Measurements from ENCODE around the gene MMP17. TPM values are rescaled to one million over a fixed set of nuclear protein-coding genes. Genes with fewer than 3 reads are reported as not detected.

Gene MMP17
- polyA plus RNA-seq, 3 donors, result 2.8 to 78.3 (median 3.0) TPM

DNA sequence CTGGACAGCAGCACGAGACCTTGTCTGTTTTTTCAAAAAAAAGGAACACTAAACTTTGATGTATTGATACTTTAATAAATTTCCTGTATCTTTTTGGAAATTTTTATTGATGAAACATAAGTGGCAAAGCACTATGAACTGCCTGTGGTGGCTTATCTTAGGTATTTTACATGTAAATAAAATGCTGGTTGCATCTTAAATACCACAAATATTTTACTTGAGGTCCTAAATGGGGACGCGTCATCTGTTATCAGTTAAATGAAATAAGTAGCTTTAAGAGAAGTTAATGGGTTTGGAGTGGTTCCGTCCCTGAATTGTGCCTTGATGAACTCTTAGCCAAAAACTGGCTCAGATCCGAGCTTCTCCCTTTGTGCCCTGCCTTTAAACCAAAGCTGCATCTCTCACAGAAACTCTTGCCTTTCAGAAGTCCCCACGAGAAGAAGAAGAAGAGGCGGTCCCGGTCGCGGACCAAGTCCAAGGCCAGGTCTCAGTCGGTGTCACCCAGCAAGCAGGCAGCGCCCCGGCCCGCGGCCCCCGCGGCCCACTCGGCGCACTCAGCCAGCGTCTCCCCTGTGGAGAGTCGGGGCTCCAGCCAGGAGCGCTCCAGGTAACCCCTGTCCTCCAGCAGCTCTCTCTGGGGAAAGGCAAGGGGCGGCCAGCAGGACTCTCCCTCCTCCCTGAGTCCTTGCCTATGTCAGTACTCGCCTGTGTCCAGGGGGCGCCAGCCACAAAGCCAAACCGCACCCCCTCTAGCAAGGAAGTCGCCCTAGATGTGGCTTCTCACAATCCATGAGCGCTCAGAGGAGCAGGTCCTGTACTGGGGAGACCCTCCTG lies 31.2 kb upstream of the MMP17 start:
- Histone ChIP-seq H3K4me3 (replicated peaks in 1 of 3; ENCODE audit: low read depth in 2 of 3, low read length in 3 of 3) (no peak overlapping the region), H3K9ac (ENCODE audit: insufficient read depth, low read length, poor library complexity, severe bottlenecking) (no peak overlapping the region), H3K9me3 (replicated peaks in 1 of 2; ENCODE audit: control insufficient read depth in 1 of 2, insufficient read depth in 1 of 2, low read length in 2 of 2) (no peaks in the 10 kb centered on the region), H3K79me2 (ENCODE audit: insufficient read depth, low read length) (no peaks in the 10 kb centered on the region), H3K36me3 (replicated peaks in 1 of 2; ENCODE audit: control insufficient read depth in 1 of 2, insufficient read depth in 2 of 2, low read length in 2 of 2) (peaks cover 67 to 94% of the 10 kb centered on the region in 2 donors), H3K27ac (ENCODE audit: low read depth in 1 of 2, low read length in 2 of 2) (no peak overlapping the region), H4K20me1 (ENCODE audit: insufficient read depth, low read length) (no peaks in the 10 kb centered on the region), H3K27me3 (ENCODE audit: control insufficient read depth in 2 of 2, insufficient read depth in 2 of 2, low read length in 2 of 2) (no peaks in the 10 kb centered on the region), H2AFZ (ENCODE audit: insufficient read depth, low read depth, low read length, poor library complexity, severe bottlenecking) (no peak overlapping the region), H3K4me1 (ENCODE audit: control insufficient read depth in 1 of 2, insufficient read depth in 2 of 2, low read length in 2 of 2) (peaks cover 0 to 2% of the 10 kb centered on the region in 2 donors), H3K4me2 (replicated peaks; ENCODE audit: extremely low read depth, low read length, poor library complexity, severe bottlenecking) (no peak overlapping the region)
- H3K27me3 Mint-ChIP-seq (ENCODE audit: low read depth in 3 of 3), result peaks cover 0 to 2% (median under 1%) of the 10 kb centered on the region in 3 donors
- peak in 1 of 3 donors; percentile 23 for DNase-seq
- intact Hi-C loops (cut with micrococcal nuclease), result no loop called here
- 96% methylated on average over 19 of the region's 28 CpGs for WGBS (ENCODE audit: insufficient coverage)
- H3K36me3 Mint-ChIP-seq, result peaks cover 78 to 94% of the 10 kb centered on the region in 2 donors
- no peak overlapping the region for H3K4me3 Mint-ChIP-seq
- peaks cover 0 to 4% (median 0%) of the 10 kb centered on the region in 7 donors for H3K9me3 Mint-ChIP-seq
- peaks cover 10% of the 10 kb centered on the region for H3K4me1 Mint-ChIP-seq
- TF ChIP-seq, protein P1, sequence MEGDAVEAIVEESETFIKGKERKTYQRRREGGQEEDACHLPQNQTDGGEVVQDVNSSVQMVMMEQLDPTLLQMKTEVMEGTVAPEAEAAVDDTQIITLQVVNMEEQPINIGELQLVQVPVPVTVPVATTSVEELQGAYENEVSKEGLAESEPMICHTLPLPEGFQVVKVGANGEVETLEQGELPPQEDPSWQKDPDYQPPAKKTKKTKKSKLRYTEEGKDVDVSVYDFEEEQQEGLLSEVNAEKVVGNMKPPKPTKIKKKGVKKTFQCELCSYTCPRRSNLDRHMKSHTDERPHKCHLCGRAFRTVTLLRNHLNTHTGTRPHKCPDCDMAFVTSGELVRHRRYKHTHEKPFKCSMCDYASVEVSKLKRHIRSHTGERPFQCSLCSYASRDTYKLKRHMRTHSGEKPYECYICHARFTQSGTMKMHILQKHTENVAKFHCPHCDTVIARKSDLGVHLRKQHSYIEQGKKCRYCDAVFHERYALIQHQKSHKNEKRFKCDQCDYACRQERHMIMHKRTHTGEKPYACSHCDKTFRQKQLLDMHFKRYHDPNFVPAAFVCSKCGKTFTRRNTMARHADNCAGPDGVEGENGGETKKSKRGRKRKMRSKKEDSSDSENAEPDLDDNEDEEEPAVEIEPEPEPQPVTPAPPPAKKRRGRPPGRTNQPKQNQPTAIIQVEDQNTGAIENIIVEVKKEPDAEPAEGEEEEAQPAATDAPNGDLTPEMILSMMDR (IDR thresholded peaks at IDR 0.05), result no peak
- peak overlapping the region in 1 of 7 donors; percentile 50 for H3K27ac Mint-ChIP-seq

DNA sequence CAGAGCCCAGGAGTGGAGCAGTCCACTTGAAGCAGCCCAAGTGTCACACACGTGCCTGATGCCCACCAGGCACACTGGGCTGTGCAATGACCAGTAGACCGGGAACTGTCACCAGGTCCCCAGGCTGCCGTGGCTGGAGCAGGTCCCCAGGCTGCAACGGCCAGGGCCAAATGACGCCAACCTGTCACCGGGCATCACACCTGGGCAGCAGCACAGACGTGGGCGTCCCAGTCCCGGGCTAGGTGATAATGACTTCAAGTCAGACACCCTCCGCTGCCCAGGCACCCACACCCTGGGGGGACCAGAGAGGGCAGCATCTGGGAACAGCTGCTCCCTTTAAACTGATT lies 30.6 kb upstream of the MMP17 start:
- Histone ChIP-seq H3K4me2 (replicated peaks; ENCODE audit: extremely low read depth, low read length, poor library complexity, severe bottlenecking) (no peak overlapping the region), H3K4me1 (ENCODE audit: control insufficient read depth in 1 of 2, insufficient read depth in 2 of 2, low read length in 2 of 2) (peaks cover 0 to 2% of the 10 kb centered on the region in 2 donors), H3K79me2 (ENCODE audit: insufficient read depth, low read length) (no peaks in the 10 kb centered on the region), H3K36me3 (replicated peaks in 1 of 2; ENCODE audit: control insufficient read depth in 1 of 2, insufficient read depth in 2 of 2, low read length in 2 of 2) (peaks cover 67 to 94% of the 10 kb centered on the region in 2 donors), H3K27me3 (ENCODE audit: control insufficient read depth in 2 of 2, insufficient read depth in 2 of 2, low read length in 2 of 2) (no peaks in the 10 kb centered on the region), H3K9ac (ENCODE audit: insufficient read depth, low read length, poor library complexity, severe bottlenecking) (no peak overlapping the region), H3K4me3 (replicated peaks in 1 of 3; ENCODE audit: low read depth in 2 of 3, low read length in 3 of 3) (no peak overlapping the region), H3K27ac (ENCODE audit: low read depth in 1 of 2, low read length in 2 of 2) (no peak overlapping the region), H2AFZ (ENCODE audit: insufficient read depth, low read depth, low read length, poor library complexity, severe bottlenecking) (no peak overlapping the region), H3K9me3 (replicated peaks in 1 of 2; ENCODE audit: control insufficient read depth in 1 of 2, insufficient read depth in 1 of 2, low read length in 2 of 2) (no peaks in the 10 kb centered on the region), H4K20me1 (ENCODE audit: insufficient read depth, low read length) (no peaks in the 10 kb centered on the region)
- TF ChIP-seq, protein P1 (IDR thresholded peaks at IDR 0.05), result no peak
- Mint-ChIP-seq H3K9me3 (peaks cover 0 to 4% (median 0%) of the 10 kb centered on the region in 7 donors), H3K27me3 (ENCODE audit: low read depth in 3 of 3) (peaks cover 0 to 3% (median 2%) of the 10 kb centered on the region in 3 donors), H3K36me3 (peaks cover 74 to 96% of the 10 kb centered on the region in 2 donors), H3K27ac (peak overlapping the region in 1 of 7 donors; percentile 50), H3K4me3 (no peak overlapping the region), H3K4me1 (peaks cover 10% of the 10 kb centered on the region)
- whole genome bisulfite sequencing (ENCODE audit: insufficient coverage), result 97% methylated on average over 9 of the region's 10 CpGs
- DNase-seq, result no peak
- intact Hi-C loops (cut with micrococcal nuclease), result no loop called here
